Subcutaneous adipose tissue (tissue), 4 donors: ENCODE measurements around the gene SYNE3. TPM values are rescaled to one million over a fixed set of nuclear protein-coding genes. Genes with fewer than 3 reads are reported as not detected.

Source experiments
- total RNA-seq, 4 donors: library from RNA; depleted of rRNA; stranded (reverse); fragments of >200 nt; gene quantifications; one replicate each; pipeline ENCODE4 v1.1.0, GENCODE V29; 2016
- TF ChIP-seq, protein P1 (sequence below): fragments of 450-650 bp; IDR thresholded peaks from one replicate; pipeline ENCODE4 v1.5.1; 2016; ENCODE audit warnings: low read depth, mild to moderate bottlenecking, control low read depth, antibody characterized with exemption, moderate library complexity

Gene SYNE3
- total RNA-seq, 4 donors from 2014 or later = 82.8 to 196 (median 136) TPM

DNA sequence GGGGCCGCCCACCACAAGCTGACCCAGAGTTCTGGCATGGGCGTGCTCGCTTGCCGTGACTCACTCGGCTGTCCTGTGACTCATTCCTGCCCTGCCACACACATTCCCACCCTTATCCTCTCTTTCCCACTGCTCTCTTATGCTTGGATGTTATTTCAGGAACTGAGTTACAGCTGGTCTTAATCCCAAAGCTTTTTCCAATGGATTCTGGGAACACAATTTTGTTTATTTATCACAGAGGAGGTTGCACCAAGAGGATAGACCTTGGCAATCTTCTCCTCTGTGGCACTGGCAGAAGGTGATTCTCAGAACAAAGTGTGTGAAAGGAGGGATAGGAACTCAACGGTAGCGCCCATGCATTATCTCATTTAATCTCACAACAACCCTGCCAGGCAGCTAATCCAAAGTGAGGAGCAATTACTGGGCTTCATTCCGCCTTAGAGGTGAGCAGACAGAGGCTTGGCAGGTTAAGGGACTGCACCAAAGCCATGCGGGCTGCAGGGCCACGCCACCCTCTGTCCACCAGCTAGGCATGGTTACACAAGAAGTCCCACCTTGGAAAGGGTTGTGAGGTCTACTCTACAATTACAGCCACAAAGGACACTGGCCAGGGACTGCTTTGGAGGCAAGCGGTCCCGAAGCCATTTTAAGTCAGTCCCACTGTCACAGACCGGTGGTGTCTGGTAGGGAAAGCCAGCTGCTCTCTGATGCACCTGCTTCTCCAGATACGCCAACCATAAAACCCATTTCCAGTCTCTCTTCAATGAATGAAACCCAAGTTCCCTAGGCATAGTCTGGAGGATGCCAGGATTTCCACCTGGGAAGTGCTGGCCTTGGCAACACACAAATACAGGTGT, 32.9 kb downstream of the SYNE3 start:
- TF ChIP-seq, protein P1, sequence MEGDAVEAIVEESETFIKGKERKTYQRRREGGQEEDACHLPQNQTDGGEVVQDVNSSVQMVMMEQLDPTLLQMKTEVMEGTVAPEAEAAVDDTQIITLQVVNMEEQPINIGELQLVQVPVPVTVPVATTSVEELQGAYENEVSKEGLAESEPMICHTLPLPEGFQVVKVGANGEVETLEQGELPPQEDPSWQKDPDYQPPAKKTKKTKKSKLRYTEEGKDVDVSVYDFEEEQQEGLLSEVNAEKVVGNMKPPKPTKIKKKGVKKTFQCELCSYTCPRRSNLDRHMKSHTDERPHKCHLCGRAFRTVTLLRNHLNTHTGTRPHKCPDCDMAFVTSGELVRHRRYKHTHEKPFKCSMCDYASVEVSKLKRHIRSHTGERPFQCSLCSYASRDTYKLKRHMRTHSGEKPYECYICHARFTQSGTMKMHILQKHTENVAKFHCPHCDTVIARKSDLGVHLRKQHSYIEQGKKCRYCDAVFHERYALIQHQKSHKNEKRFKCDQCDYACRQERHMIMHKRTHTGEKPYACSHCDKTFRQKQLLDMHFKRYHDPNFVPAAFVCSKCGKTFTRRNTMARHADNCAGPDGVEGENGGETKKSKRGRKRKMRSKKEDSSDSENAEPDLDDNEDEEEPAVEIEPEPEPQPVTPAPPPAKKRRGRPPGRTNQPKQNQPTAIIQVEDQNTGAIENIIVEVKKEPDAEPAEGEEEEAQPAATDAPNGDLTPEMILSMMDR = no peak

DNA sequence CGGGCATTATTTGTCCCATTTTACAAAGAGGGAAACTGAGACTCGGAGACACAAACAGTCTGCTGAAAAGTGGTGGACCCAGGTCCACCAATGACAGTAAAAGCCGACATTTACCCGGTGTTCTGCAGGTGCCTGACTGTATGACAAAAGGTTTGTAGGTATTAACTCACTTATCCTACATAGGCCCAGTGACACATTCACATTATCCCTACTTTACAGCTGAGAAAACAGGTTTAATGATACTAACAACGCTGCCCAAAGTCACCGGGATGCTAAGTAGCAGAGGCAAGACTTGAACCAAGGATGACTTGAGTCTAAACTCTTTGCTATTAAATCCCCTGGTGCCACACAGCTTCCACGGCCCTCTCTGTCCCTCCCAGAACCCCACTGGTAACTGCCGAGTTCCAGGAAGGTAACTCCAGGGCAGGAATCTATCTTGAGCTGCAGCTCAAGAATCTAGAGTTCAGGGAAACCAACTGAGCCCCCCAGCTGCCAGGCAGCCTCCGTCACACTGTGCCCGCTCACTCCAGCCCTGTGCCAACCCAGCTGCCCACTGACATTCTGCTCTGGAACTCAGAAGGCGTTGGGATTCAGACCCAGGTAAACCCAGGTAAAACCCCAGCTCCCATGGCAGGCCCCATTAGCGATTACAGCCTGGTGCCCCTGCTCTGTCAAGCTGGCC, 33.7 kb downstream of the SYNE3 start:
- TF ChIP-seq, protein P1 = no peak

DNA sequence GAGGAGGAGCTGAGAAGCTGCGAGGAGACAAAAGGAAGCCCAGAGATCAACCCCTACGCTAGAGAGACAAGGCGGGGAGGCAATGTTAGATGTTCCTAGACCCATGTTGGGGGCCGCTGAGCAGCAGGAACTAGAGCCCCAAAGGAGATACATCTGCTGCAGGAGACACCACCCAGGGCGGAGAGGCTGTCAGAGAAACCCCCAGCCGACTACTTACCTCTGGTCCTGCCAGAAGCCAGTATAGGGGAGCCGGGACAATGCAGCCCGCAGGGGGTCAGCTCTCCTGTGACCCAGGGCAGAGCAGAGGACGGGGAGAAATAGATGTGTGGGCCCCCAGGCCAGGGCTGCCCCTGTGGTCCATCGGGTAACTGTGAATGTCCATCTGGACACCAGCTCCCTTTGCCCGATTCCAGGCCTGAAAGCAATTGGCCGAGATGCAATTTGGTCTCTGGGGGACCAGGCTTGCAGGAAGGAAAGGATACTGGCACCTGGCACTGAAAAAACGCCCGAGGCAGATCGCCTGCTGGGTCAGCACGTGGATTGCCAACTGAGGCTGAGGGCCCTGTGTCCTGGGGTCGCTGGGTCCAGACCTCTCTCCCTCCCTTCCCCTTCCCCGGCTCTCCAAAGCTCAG, 34.9 kb downstream of the SYNE3 start:
- TF ChIP-seq, protein P1 = no peak

DNA sequence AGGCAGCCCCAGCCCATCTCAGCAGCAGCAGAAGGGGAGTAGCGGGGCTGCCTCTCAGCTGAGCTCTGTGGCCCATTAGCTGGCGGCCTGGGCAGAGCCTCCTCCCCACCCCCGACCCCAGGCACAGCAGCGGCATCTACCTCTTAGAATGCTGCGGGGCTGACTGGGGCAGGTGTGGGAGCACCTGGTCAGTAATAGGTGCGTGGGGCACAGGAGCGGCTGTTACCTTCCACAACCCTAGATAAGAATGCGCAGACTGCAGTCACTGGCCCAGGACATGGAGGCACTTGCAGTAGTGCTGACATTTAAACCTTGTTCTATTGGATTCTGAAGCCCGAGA, 35.6 kb downstream of the SYNE3 start:
- TF ChIP-seq, protein P1 = no peak

DNA sequence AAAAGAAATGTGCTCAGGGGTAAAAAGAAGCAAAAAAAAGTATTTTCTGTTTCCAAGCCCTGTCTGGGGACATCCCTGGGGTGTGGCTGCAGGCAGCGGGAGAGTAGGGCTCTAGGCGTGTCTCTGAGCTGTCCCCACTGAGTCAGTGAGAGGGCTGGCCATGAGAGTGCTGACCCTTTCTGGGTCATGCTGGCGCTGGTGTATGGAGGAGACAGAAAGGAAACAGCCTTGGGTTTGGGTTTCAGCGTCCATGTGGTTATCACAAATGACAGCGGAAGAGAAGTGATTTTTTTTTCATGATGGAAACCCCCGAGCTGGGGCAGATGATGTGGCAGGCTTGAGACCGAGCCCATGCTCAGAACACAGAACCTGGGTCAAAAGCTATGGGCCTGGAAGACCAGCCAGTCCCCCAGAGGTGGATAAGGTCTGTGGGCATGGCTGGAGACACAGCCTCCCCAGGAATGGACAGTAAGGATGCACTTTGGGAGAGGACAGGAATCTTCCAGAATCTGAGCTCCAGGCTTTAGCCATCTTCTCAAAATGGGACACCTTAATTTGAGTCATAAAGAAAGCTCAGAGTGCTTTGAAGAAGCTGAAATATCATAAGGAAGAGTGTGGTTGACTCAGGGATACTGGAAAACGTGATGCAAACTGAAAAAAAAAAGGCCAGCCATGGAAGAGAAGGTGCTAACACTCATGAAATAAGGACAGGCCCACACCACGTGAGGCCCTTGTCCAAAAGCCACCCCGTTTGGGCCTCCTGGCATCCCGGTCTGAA, 36.2 kb downstream of the SYNE3 start:
- TF ChIP-seq, protein P1 = no peak

DNA sequence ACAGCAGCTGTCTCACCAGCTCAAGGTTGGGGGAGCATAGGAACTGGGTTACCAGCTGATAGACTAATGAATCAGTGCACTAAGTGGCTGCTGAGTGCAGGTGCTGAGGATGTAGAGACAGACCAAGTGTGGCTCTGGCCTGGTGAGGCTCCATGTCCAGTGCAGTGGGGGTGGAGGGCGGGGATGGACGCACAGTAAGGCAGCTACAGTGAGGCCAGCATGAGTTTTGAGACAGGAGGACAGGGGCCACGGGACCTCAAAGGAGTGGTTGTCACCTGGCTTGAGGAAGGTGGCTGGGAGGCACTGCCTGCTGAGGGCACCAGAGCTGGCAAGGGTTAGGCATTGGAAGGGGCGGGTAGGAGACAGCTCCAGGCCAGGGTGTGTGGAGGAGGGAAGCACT, 37.0 kb downstream of the SYNE3 start:
- TF ChIP-seq, protein P1 = no peak
